Endometrium (tissue), 2 donors: Measurements from ENCODE around the gene KRTAP6-3.

Source experiments
- FAIRE-seq: peaks from 2 replicates; lab custom pipeline; 2012; peaks lifted over from hg19 to GRCh38; lab: Jason Lieb, UNC
- donor health status: control.
- donor health status: control.

KRTAP6-3 gene

GRCh38 chr21:30592140-30592539 is at the start of gene KRTAP6-3:
TSS of gene KRTAP6-3 (plus strand) at chr21:30592440. CDS start at chr21:30592446, 6 bp downstream.
- no peak for FAIRE-seq

- FAIRE-seq = no peak
These were observed 39.5 kb upstream of the KRTAP6-3 start for GRCh38 chr21:30552782-30553181.

GRCh38 chr21:30555095-30555494 is 37.1 kb upstream of the KRTAP6-3 start:
- FAIRE-seq = no peak

GRCh38 chr21:30561264-30561895 is 30.9 kb upstream of the KRTAP6-3 start, which contains the start of gene KRTAP19-7:
TSS of gene KRTAP19-7 (minus strand) at chr21:30561314. CDS start at chr21:30561289, 25 bp downstream.
- no peak for FAIRE-seq

- FAIRE-seq = no peak
These were observed 30.3 kb upstream of the KRTAP6-3 start for GRCh38 chr21:30561957-30562356.

- no peak for FAIRE-seq
These were observed 29.2 kb upstream of the KRTAP6-3 start for GRCh38 chr21:30563072-30563471.

- FAIRE-seq = no peak
These were observed 28.6 kb upstream of the KRTAP6-3 start for GRCh38 chr21:30563630-30564029.

GRCh38 chr21:30567617-30568016 is 24.6 kb upstream of the KRTAP6-3 start:
- FAIRE-seq = no peak

GRCh38 chr21:30577766-30578165 is 14.5 kb upstream of the KRTAP6-3 start:
- no peak for FAIRE-seq

GRCh38 chr21:30579346-30579745 is 12.9 kb upstream of the KRTAP6-3 start:
- no peak for FAIRE-seq

- FAIRE-seq = no peak
These were observed 12.1 kb upstream of the KRTAP6-3 start for GRCh38 chr21:30580132-30580531.

- FAIRE-seq = no peak
These were observed 9.4 kb upstream of the KRTAP6-3 start for GRCh38 chr21:30582870-30583269.

- FAIRE-seq = no peak
These were observed 1.9 kb upstream of the KRTAP6-3 start, which contains the start of gene KRTAP22-2 for GRCh38 chr21:30590297-30590696. TSS of gene KRTAP22-2 (minus strand) at chr21:30590397.

- FAIRE-seq = no peak
These were observed 6.6 kb downstream of the KRTAP6-3 start, which contains the start of gene KRTAP6-2 for GRCh38 chr21:30598802-30599201. TSS of gene KRTAP6-2 (minus strand) at chr21:30598902. CDS start at chr21:30598874, 28 bp downstream.

GRCh38 chr21:30600787-30601186 is 8.5 kb downstream of the KRTAP6-3 start, which contains the start of gene KRTAP22-1:
TSS of gene KRTAP22-1 (plus strand) at chr21:30601087.
- FAIRE-seq = no peak

GRCh38 chr21:30605968-30606367 is 13.7 kb downstream of the KRTAP6-3 start:
- no peak for FAIRE-seq

- no peak for FAIRE-seq
These were observed 19.9 kb downstream of the KRTAP6-3 start for GRCh38 chr21:30612132-30612531.

- FAIRE-seq = no peak
These were observed 21.6 kb downstream of the KRTAP6-3 start, which contains the start of gene KRTAP6-1 for GRCh38 chr21:30613836-30614235. TSS of gene KRTAP6-1 (minus strand) at chr21:30613930. CDS start at chr21:30613904, 26 bp downstream.

GRCh38 chr21:30615199-30615598 is 23.0 kb downstream of the KRTAP6-3 start:
- FAIRE-seq = no peak

GRCh38 chr21:30616125-30616524 is 23.9 kb downstream of the KRTAP6-3 start, which contains the start of gene KRTAP20-1:
TSS of gene KRTAP20-1 (plus strand) at chr21:30616425. CDS start at chr21:30616455, 30 bp downstream.
- no peak for FAIRE-seq

GRCh38 chr21:30620080-30620479 is 27.8 kb downstream of the KRTAP6-3 start:
- no peak for FAIRE-seq

GRCh38 chr21:30620522-30620921 is 28.3 kb downstream of the KRTAP6-3 start, which contains the start of gene KRTAP20-4:
TSS of gene KRTAP20-4 (plus strand) at chr21:30620627.
- FAIRE-seq = no peak

GRCh38 chr21:30623362-30623761 is 31.1 kb downstream of the KRTAP6-3 start:
- FAIRE-seq = no peak
